ENCODE results near the gene KIAA1614.
"Not testable (repeated sequence)": the region's sequence is repeated elsewhere in the genome, so short reads cannot be mapped to it uniquely, and the experiment has no call there.

KIAA1614 gene

GRCh38 chr1:180959620-180960019 lies 46.9 kb downstream of the KIAA1614 start:
- H3K9me3 ChIP-seq (replicated peaks; ENCODE audit: low read length); H3K4me2 ChIP-seq (ENCODE audit: low read length); H3K4me1 ChIP-seq (ENCODE audit: control insufficient read depth, insufficient read depth, low read length); H3K9ac ChIP-seq (ENCODE audit: low read depth, low read length); H3K36me3 ChIP-seq (ENCODE audit: insufficient read depth, low read length); H3K4me3 ChIP-seq (ENCODE audit: low read length); H3K27me3 ChIP-seq (ENCODE audit: control insufficient read depth, insufficient read depth, low read length): not testable (repeated sequence)

DNA sequence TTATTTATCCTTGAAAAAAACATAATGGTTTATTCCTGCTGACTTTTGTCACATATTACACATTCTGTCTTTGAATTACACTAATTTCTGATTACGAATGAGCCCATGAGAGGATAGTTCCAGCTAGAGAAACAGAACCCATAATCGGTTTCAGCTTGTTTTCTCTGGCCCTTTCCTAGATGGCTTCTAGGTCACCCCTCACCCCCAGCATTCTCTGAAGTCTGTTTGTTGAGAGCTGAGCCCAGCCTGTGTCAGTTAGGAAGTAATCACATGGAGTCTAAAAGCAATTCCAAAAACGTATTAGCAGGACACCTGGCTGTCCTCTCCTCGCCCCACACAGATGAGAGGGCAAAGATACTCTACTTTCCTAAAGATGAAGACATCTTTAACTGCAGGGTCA lies 48.9 kb downstream of the KIAA1614 start:
- H3K27me3 ChIP-seq (ENCODE audit: control insufficient read depth, insufficient read depth, low read length): no peaks in the 10 kb centered on the region
- peaks cover 4% of the 10 kb centered on the region for H3K4me1 ChIP-seq (ENCODE audit: control insufficient read depth, insufficient read depth, low read length)
- H3K9ac ChIP-seq (ENCODE audit: low read depth, low read length): no peak overlapping the region
- H3K36me3 ChIP-seq (ENCODE audit: insufficient read depth, low read length): peaks cover 11% of the 10 kb centered on the region
- no peak overlapping the region for H3K4me3 ChIP-seq (ENCODE audit: low read length)
- no peaks in the 10 kb centered on the region for H3K9me3 ChIP-seq (replicated peaks; ENCODE audit: low read length)
- H3K4me2 ChIP-seq (ENCODE audit: low read length): no peak overlapping the region

GRCh38 chr1:180962178-180962577 lies 49.5 kb downstream of the KIAA1614 start:
- Histone ChIP-seq H3K4me1 (ENCODE audit: control insufficient read depth, insufficient read depth, low read length) (peaks cover 4% of the 10 kb centered on the region), H3K9ac (ENCODE audit: low read depth, low read length) (no peak overlapping the region), H3K9me3 (replicated peaks; ENCODE audit: low read length) (no peaks in the 10 kb centered on the region), H3K4me3 (ENCODE audit: low read length) (no peak overlapping the region), H3K36me3 (ENCODE audit: insufficient read depth, low read length) (peaks cover 10% of the 10 kb centered on the region), H3K4me2 (ENCODE audit: low read length) (no peak overlapping the region), H3K27me3 (ENCODE audit: control insufficient read depth, insufficient read depth, low read length) (no peaks in the 10 kb centered on the region)

- peaks cover 4% of the 10 kb centered on the region for H3K4me1 ChIP-seq (ENCODE audit: control insufficient read depth, insufficient read depth, low read length)
Observed at GRCh38 chr1:180964056-180964455, 51.4 kb downstream of the KIAA1614 start.

GRCh38 chr1:180964595-180964994 lies 51.9 kb downstream of the KIAA1614 start:
- Histone ChIP-seq H3K27me3 (ENCODE audit: control insufficient read depth, insufficient read depth, low read length) (no peaks in the 10 kb centered on the region), H3K4me2 (ENCODE audit: low read length) (no peak overlapping the region), H3K4me3 (ENCODE audit: low read length) (no peak overlapping the region), H3K4me1 (ENCODE audit: control insufficient read depth, insufficient read depth, low read length) (peaks cover 4% of the 10 kb centered on the region), H3K9me3 (replicated peaks; ENCODE audit: low read length) (no peaks in the 10 kb centered on the region), H3K36me3 (ENCODE audit: insufficient read depth, low read length) (peaks cover 14% of the 10 kb centered on the region), H3K9ac (ENCODE audit: low read depth, low read length) (no peak overlapping the region)

More at GRCh38 chr1:180964056-180964455, 51.4 kb downstream of the KIAA1614 start:
- Histone ChIP-seq H3K4me2 (ENCODE audit: low read length) (no peak overlapping the region), H3K36me3 (ENCODE audit: insufficient read depth, low read length) (peaks cover 14% of the 10 kb centered on the region), H3K27me3 (ENCODE audit: control insufficient read depth, insufficient read depth, low read length) (no peaks in the 10 kb centered on the region), H3K9ac (ENCODE audit: low read depth, low read length) (no peak overlapping the region), H3K4me3 (ENCODE audit: low read length) (no peak overlapping the region), H3K9me3 (replicated peaks; ENCODE audit: low read length) (no peaks in the 10 kb centered on the region)

DNA sequence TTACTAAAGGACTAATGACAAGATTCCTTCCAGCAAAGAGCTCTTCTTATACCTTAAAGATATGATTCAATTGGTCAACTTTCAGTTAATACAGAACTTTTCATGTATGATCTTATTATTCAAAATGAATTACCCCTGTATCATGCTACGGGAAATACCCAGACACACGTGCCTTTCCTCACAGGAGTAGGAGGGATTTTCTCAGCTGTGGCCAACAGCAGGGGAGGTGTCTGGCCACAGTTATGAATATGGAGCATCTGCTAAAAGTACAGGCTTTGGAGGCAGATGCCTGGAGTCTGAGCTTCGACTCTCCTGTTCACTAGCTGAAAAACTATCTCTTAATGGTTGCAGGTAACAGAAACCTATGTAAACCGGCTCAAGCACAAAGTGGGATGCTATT lies 53.6 kb downstream of the KIAA1614 start:
- no peak overlapping the region for H3K9ac ChIP-seq (ENCODE audit: low read depth, low read length)
- no peaks in the 10 kb centered on the region for H3K9me3 ChIP-seq (replicated peaks; ENCODE audit: low read length)
- peaks cover 20% of the 10 kb centered on the region for H3K36me3 ChIP-seq (ENCODE audit: insufficient read depth, low read length)
- no peak overlapping the region for H3K4me2 ChIP-seq (ENCODE audit: low read length)
- H3K27me3 ChIP-seq (ENCODE audit: control insufficient read depth, insufficient read depth, low read length): no peaks in the 10 kb centered on the region
- H3K4me1 ChIP-seq (ENCODE audit: control insufficient read depth, insufficient read depth, low read length): peaks cover 4% of the 10 kb centered on the region
- no peak overlapping the region for H3K4me3 ChIP-seq (ENCODE audit: low read length)

DNA sequence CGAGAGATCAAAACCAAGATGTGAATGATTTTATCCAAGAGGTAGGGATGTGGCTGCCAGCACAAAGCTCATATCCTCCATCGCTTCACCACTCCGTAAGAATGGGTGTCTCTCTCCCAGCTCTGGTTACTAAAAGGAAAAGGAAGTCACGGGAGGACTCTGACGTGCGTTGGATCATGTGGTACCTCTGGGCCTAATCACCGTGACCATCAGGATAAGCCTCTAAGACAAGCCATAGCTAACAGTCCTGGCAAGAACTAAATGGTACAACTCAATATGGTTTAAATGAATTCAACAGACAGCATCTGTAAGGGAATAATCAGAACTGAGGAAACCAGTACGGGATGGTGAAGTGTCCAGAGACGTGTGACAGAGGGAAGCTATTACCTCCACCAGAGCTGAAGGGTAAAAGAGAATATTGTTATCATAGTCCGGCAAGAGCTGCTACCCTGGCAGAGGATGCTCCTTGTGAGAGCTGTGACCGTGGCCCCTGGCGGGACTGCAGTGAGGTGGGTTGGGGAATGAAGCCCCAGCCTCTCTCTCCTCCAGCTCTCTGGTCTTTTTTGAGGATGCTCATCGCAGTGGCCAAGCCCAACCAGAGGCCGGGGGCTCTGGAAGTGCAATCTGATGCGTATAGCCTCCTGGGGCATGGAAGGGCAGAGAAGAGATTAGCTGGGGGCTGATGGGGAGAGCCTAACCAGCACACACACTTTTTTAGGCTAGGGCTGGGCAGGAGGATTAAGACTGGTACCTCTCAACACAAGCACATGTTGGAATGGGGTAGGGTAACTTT lies 54.2 kb downstream of the KIAA1614 start:
- Histone ChIP-seq H3K9ac (ENCODE audit: low read depth, low read length) (no peak overlapping the region), H3K4me2 (ENCODE audit: low read length) (no peak overlapping the region), H3K4me1 (ENCODE audit: control insufficient read depth, insufficient read depth, low read length) (peaks cover 4% of the 10 kb centered on the region), H3K4me3 (ENCODE audit: low read length) (no peak overlapping the region), H3K36me3 (ENCODE audit: insufficient read depth, low read length) (peaks cover 25% of the 10 kb centered on the region), H3K27me3 (ENCODE audit: control insufficient read depth, insufficient read depth, low read length) (no peaks in the 10 kb centered on the region), H3K9me3 (replicated peaks; ENCODE audit: low read length) (no peaks in the 10 kb centered on the region)

DNA sequence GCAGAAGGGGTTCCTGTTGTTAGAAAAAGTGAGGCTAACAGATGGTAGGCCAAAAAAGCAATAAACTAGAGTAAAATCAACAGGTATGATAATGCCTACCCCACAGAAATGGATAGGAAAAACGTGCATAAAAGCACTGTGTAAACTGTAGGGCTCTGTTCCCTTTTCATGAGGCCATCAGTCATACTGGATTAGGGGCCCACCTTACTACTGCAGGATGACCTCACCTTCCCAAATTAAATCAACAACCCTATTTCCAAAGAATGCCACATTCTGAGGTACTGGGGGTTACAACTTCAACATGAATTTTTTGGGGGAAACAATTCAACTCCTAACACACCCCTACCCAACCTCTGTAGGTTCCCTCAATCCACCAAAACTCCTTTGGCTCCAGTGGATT lies 54.9 kb downstream of the KIAA1614 start:
- Histone ChIP-seq H3K4me1 (ENCODE audit: control insufficient read depth, insufficient read depth, low read length) (peaks cover under 1% of the 10 kb centered on the region), H3K36me3 (ENCODE audit: insufficient read depth, low read length) (peaks cover 29% of the 10 kb centered on the region), H3K27me3 (ENCODE audit: control insufficient read depth, insufficient read depth, low read length) (no peaks in the 10 kb centered on the region), H3K4me3 (ENCODE audit: low read length) (no peak overlapping the region), H3K4me2 (ENCODE audit: low read length) (no peak overlapping the region), H3K9me3 (replicated peaks; ENCODE audit: low read length) (no peaks in the 10 kb centered on the region), H3K9ac (ENCODE audit: low read depth, low read length) (no peak overlapping the region)

- not testable (repeated sequence) for H3K4me2 ChIP-seq (ENCODE audit: low read length); H3K27me3 ChIP-seq (ENCODE audit: control insufficient read depth, insufficient read depth, low read length)
- H3K36me3 ChIP-seq (ENCODE audit: insufficient read depth, low read length): peaks cover 30% of the 10 kb centered on the region
Observed at GRCh38 chr1:180968834-180969233, 56.1 kb downstream of the KIAA1614 start.

DNA sequence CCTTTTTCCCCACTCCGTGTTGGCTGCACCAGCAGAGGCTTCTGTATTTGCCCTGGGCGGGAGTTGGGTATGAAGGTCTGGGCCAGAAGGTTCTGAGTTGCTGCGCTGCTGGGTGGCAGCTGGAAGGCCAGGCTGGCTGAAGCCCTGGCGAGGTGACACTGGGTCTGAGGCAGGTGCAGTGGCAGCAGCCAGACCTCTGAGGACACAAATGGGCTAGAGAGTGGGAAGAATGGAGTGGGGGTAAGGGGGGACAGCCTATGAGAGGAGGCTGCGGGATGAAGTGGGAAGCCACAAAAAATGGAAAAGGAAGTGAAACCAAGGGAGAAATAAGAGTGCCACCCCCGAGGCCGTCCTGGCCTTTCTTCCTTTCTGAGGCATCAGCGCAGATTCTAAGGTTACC lies 56.7 kb downstream of the KIAA1614 start:
- peaks cover 5% of the 10 kb centered on the region for H3K4me1 ChIP-seq (ENCODE audit: control insufficient read depth, insufficient read depth, low read length)
- H3K4me2 ChIP-seq (ENCODE audit: low read length): no peak overlapping the region
- no peak overlapping the region for H3K9ac ChIP-seq (ENCODE audit: low read depth, low read length)
- H3K9me3 ChIP-seq (replicated peaks; ENCODE audit: low read length): no peaks in the 10 kb centered on the region
- peaks cover 30% of the 10 kb centered on the region for H3K36me3 ChIP-seq (ENCODE audit: insufficient read depth, low read length)
- no peaks in the 10 kb centered on the region for H3K27me3 ChIP-seq (ENCODE audit: control insufficient read depth, insufficient read depth, low read length)
- H3K4me3 ChIP-seq (ENCODE audit: low read length): no peak overlapping the region

More at GRCh38 chr1:180968834-180969233, 56.1 kb downstream of the KIAA1614 start:
- H3K4me1 ChIP-seq (ENCODE audit: control insufficient read depth, insufficient read depth, low read length); H3K9ac ChIP-seq (ENCODE audit: low read depth, low read length); H3K9me3 ChIP-seq (replicated peaks; ENCODE audit: low read length); H3K4me3 ChIP-seq (ENCODE audit: low read length): not testable (repeated sequence)

DNA sequence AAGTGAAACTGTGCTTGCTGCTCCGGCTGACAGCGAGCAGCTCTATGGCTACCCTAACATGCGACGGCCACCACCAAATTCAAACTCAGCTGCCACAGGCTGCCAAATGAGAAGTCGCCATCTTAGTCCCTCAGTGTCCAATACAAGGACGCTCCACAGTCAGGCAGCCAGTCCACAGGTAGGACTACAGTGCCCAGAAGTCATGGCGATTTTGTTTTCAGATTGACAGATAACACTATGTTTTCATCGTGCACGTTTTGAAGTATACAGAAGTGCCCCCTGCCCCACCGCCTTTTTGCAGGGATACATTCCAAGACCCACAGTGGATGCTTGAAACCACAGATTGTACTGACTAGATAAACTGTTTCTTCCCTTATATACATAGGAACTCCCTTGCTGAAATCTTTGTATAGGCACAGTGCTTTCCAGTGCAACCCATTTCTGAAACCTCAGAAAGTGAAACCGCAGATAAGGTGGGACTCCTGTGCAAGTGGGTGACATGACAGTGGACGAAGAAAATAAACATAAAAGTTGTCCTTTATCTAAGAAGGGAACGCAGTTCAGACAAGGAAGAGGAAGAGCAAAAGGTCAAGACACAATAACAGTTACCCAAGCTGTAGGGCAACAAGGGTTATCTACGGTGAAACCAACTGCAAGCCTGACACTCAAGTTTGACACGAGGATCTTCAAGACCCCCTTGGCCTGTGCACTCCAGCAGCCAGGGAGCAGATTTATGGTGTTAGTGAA lies 57.8 kb downstream of the KIAA1614 start:
- Histone ChIP-seq H3K4me3 (ENCODE audit: low read length) (no peak overlapping the region), H3K9ac (ENCODE audit: low read depth, low read length) (no peak overlapping the region), H3K36me3 (ENCODE audit: insufficient read depth, low read length) (peaks cover 31% of the 10 kb centered on the region), H3K9me3 (replicated peaks; ENCODE audit: low read length) (no peaks in the 10 kb centered on the region), H3K4me1 (ENCODE audit: control insufficient read depth, insufficient read depth, low read length) (peaks cover 6% of the 10 kb centered on the region), H3K27me3 (ENCODE audit: control insufficient read depth, insufficient read depth, low read length) (no peaks in the 10 kb centered on the region), H3K4me2 (ENCODE audit: low read length) (no peak overlapping the region)

All from skeletal muscle satellite cell (primary cell).